T-helper 1 cell treated with Interleukin-12 subunit alpha and Interleukin-12 subunit beta and Interleukin-4 antibody, amounts not matched to agents 30 μg/mL and 1 μg/mL, for 36 hours (primary cell): ENCODE data around the gene CFAP20DC.

Experiments
- H3K27ac Mint-ChIP-seq: one replicate; pipeline ENCODE4 v1.8.0; 2021; ENCODE audit warnings: mild to moderate bottlenecking, mixed read lengths
- H3K27me3 Mint-ChIP-seq: one replicate; pipeline ENCODE4 v1.8.0; 2021; ENCODE audit warnings: low read depth, mixed read lengths
- H3K36me3 Mint-ChIP-seq: one replicate; pipeline ENCODE4 v1.8.0; 2021; ENCODE audit warnings: low read depth, mixed read lengths
- H3K4me1 Mint-ChIP-seq: one replicate; pipeline ENCODE4 v1.8.0; 2021; ENCODE audit warnings: low read depth, mixed read lengths
- H3K4me3 Mint-ChIP-seq: one replicate; pipeline ENCODE4 v1.8.0; 2021; ENCODE audit warnings: mild to moderate bottlenecking, moderate library complexity, mixed read lengths
- H3K9me3 Mint-ChIP-seq: one replicate; pipeline ENCODE4 v1.8.0; 2021; ENCODE audit warnings: mixed read lengths

Gene CFAP20DC

GRCh38 chr3:58800940-58801339, 248.9 kb downstream of the CFAP20DC start:
- H3K27me3 Mint-ChIP-seq, result no peaks in the 10 kb centered on the region
- no peak overlapping the region for H3K4me3 Mint-ChIP-seq
- no peak overlapping the region for H3K27ac Mint-ChIP-seq
- H3K9me3 Mint-ChIP-seq, result no peaks in the 10 kb centered on the region
- H3K4me1 Mint-ChIP-seq, result peaks cover 6% of the 10 kb centered on the region
- H3K36me3 Mint-ChIP-seq, result no peaks in the 10 kb centered on the region

GRCh38 chr3:58800032-58800431, 249.8 kb downstream of the CFAP20DC start:
- Mint-ChIP-seq H3K27me3 (no peaks in the 10 kb centered on the region), H3K4me1 (peaks cover 6% of the 10 kb centered on the region), H3K27ac (no peak overlapping the region), H3K4me3 (no peak overlapping the region), H3K9me3 (no peaks in the 10 kb centered on the region), H3K36me3 (no peaks in the 10 kb centered on the region)

- Mint-ChIP-seq H3K9me3 (no peaks in the 10 kb centered on the region), H3K4me3 (no peak overlapping the region), H3K36me3 (no peaks in the 10 kb centered on the region), H3K27ac (no peak overlapping the region), H3K4me1 (peaks cover 6% of the 10 kb centered on the region), H3K27me3 (no peaks in the 10 kb centered on the region)
Observed at GRCh38 chr3:58799271-58799670, 250.6 kb downstream of the CFAP20DC start.

- no peaks in the 10 kb centered on the region for H3K36me3 Mint-ChIP-seq
- no peaks in the 10 kb centered on the region for H3K27me3 Mint-ChIP-seq
- peaks cover 6% of the 10 kb centered on the region for H3K4me1 Mint-ChIP-seq
- H3K27ac Mint-ChIP-seq, result no peak overlapping the region
- no peak overlapping the region for H3K4me3 Mint-ChIP-seq
- no peaks in the 10 kb centered on the region for H3K9me3 Mint-ChIP-seq
Observed at GRCh38 chr3:58798312-58798711, 251.5 kb downstream of the CFAP20DC start.

GRCh38 chr3:58794750-58795149, 255.1 kb downstream of the CFAP20DC start:
- Mint-ChIP-seq H3K4me1 (peaks cover 6% of the 10 kb centered on the region), H3K4me3 (no peak overlapping the region), H3K9me3 (no peaks in the 10 kb centered on the region), H3K27me3 (peaks cover 3% of the 10 kb centered on the region), H3K36me3 (no peaks in the 10 kb centered on the region), H3K27ac (no peak overlapping the region)

- no peaks in the 10 kb centered on the region for H3K9me3 Mint-ChIP-seq
- peaks cover 3% of the 10 kb centered on the region for H3K27me3 Mint-ChIP-seq
- no peaks in the 10 kb centered on the region for H3K36me3 Mint-ChIP-seq
- no peak overlapping the region for H3K27ac Mint-ChIP-seq
- no peak overlapping the region for H3K4me3 Mint-ChIP-seq
- H3K4me1 Mint-ChIP-seq, result peaks cover 6% of the 10 kb centered on the region
Observed at GRCh38 chr3:58793938-58794337, 255.9 kb downstream of the CFAP20DC start.

- Mint-ChIP-seq H3K4me1 (peaks cover under 1% of the 10 kb centered on the region), H3K36me3 (no peaks in the 10 kb centered on the region), H3K9me3 (no peaks in the 10 kb centered on the region), H3K27ac (no peak overlapping the region), H3K4me3 (no peak overlapping the region), H3K27me3 (peaks cover 3% of the 10 kb centered on the region)
Observed at GRCh38 chr3:58792921-58793451, 256.8 kb downstream of the CFAP20DC start.

- no peaks in the 10 kb centered on the region for H3K4me1 Mint-ChIP-seq
- H3K27ac Mint-ChIP-seq, result no peak overlapping the region
- peaks cover 3% of the 10 kb centered on the region for H3K27me3 Mint-ChIP-seq
- no peaks in the 10 kb centered on the region for H3K36me3 Mint-ChIP-seq
- no peak overlapping the region for H3K4me3 Mint-ChIP-seq
- H3K9me3 Mint-ChIP-seq, result no peaks in the 10 kb centered on the region
Observed at GRCh38 chr3:58789385-58789784, 260.4 kb downstream of the CFAP20DC start.

- Mint-ChIP-seq H3K27ac (no peak overlapping the region), H3K9me3 (peaks cover 10% of the 10 kb centered on the region), H3K4me1 (no peaks in the 10 kb centered on the region), H3K4me3 (no peak overlapping the region), H3K27me3 (no peaks in the 10 kb centered on the region), H3K36me3 (no peaks in the 10 kb centered on the region)
Observed at GRCh38 chr3:58784888-58785287, 264.9 kb downstream of the CFAP20DC start.

GRCh38 chr3:58784425-58784824, 265.4 kb downstream of the CFAP20DC start:
- Mint-ChIP-seq H3K27me3 (no peaks in the 10 kb centered on the region), H3K4me3 (no peak overlapping the region), H3K4me1 (no peaks in the 10 kb centered on the region), H3K36me3 (no peaks in the 10 kb centered on the region), H3K9me3 (peaks cover 15% of the 10 kb centered on the region), H3K27ac (no peak overlapping the region)

GRCh38 chr3:58783845-58784244, 266.0 kb downstream of the CFAP20DC start:
- H3K4me1 Mint-ChIP-seq, result no peaks in the 10 kb centered on the region
- H3K9me3 Mint-ChIP-seq, result peaks cover 21% of the 10 kb centered on the region
- no peak overlapping the region for H3K4me3 Mint-ChIP-seq
- no peak overlapping the region for H3K27ac Mint-ChIP-seq
- H3K27me3 Mint-ChIP-seq, result no peaks in the 10 kb centered on the region
- no peaks in the 10 kb centered on the region for H3K36me3 Mint-ChIP-seq

GRCh38 chr3:58779934-58780333, 269.9 kb downstream of the CFAP20DC start:
- no peak overlapping the region for H3K4me3 Mint-ChIP-seq
- peaks cover 29% of the 10 kb centered on the region for H3K9me3 Mint-ChIP-seq
- no peaks in the 10 kb centered on the region for H3K36me3 Mint-ChIP-seq
- H3K4me1 Mint-ChIP-seq, result no peaks in the 10 kb centered on the region
- H3K27ac Mint-ChIP-seq, result no peak overlapping the region
- no peaks in the 10 kb centered on the region for H3K27me3 Mint-ChIP-seq

GRCh38 chr3:58776231-58776630, 273.6 kb downstream of the CFAP20DC start:
- H3K27ac Mint-ChIP-seq, result no peak overlapping the region
- no peaks in the 10 kb centered on the region for H3K4me1 Mint-ChIP-seq
- peaks cover 29% of the 10 kb centered on the region for H3K9me3 Mint-ChIP-seq
- H3K27me3 Mint-ChIP-seq, result no peaks in the 10 kb centered on the region
- H3K4me3 Mint-ChIP-seq, result no peak overlapping the region
- H3K36me3 Mint-ChIP-seq, result no peaks in the 10 kb centered on the region

- Mint-ChIP-seq H3K9me3 (peaks cover 9% of the 10 kb centered on the region), H3K4me3 (no peak overlapping the region), H3K36me3 (no peaks in the 10 kb centered on the region), H3K4me1 (no peaks in the 10 kb centered on the region), H3K27ac (no peak overlapping the region), H3K27me3 (no peaks in the 10 kb centered on the region)
Observed at GRCh38 chr3:58772462-58772861, 277.4 kb downstream of the CFAP20DC start.

GRCh38 chr3:58769065-58769464, 280.8 kb downstream of the CFAP20DC start:
- no peaks in the 10 kb centered on the region for H3K27me3 Mint-ChIP-seq
- H3K4me1 Mint-ChIP-seq, result no peaks in the 10 kb centered on the region
- no peak overlapping the region for H3K27ac Mint-ChIP-seq
- no peak overlapping the region for H3K4me3 Mint-ChIP-seq
- H3K36me3 Mint-ChIP-seq, result no peaks in the 10 kb centered on the region
- peaks cover 5% of the 10 kb centered on the region for H3K9me3 Mint-ChIP-seq
